Lung (tissue), 12 donors: ENCODE results near the gene LRRC1. TPM values are rescaled to one million over a fixed set of nuclear protein-coding genes. Genes with fewer than 3 reads are reported as not detected.

ENCODE experiments used
- ATAC-seq: fragments of 200-7000 bp; cut with Tn5 transposase; one replicate; pipeline ENCODE4 v1.9.1; 2020; ENCODE audit warnings: moderate number of reproducible peaks; ENCODE audit not compliant: insufficient read depth, low FRiP score
- DNase-seq, 3 donors: peaks; one replicate each; pipeline ENCODE4 v3.0.0-alpha.2; 2013 to 2017
- H3K27ac ChIP-seq, 2 donors: one replicate each; pipeline ENCODE4 v1.5.1; 2013; ENCODE audit warnings: mild to moderate bottlenecking in 2 of 2, moderate library complexity in 2 of 2, control low read depth in 1 of 2, inconsistent platforms in 1 of 2, low read depth in 1 of 2, low read length in 1 of 2
- H3K27me3 ChIP-seq, 3 donors: one replicate each; pipeline ENCODE4 v1.5.1; 2013; ENCODE audit warnings: low read length in 2 of 3; ENCODE audit not compliant: control insufficient read depth in 3 of 3, insufficient read depth in 3 of 3
- H3K36me3 ChIP-seq, 4 donors: one replicate each; pipeline ENCODE4 v1.5.1; 2013; ENCODE audit warnings: low read length in 4 of 4, mild to moderate bottlenecking in 1 of 4, moderate library complexity in 1 of 4; ENCODE audit not compliant: control insufficient read depth in 4 of 4, insufficient read depth in 4 of 4
- H3K4me1 ChIP-seq, 5 donors: one replicate each; pipeline ENCODE4 v1.5.1; 2013; ENCODE audit warnings: low read length in 5 of 5, mild to moderate bottlenecking in 2 of 5, moderate library complexity in 1 of 5; ENCODE audit not compliant: control insufficient read depth in 5 of 5, insufficient read depth in 5 of 5
- H3K4me3 ChIP-seq: one replicate; pipeline ENCODE4 v1.5.1; 2013; ENCODE audit warnings: mild to moderate bottlenecking, control low read depth, moderate library complexity
- H3K9ac ChIP-seq, 2 donors: one replicate each; pipeline ENCODE4 v1.5.1; 2013; ENCODE audit warnings: low read length in 2 of 2, control low read depth in 1 of 2; ENCODE audit not compliant: insufficient read depth in 1 of 2
- H3K9me3 ChIP-seq, 4 donors: one replicate each; pipeline ENCODE4 v1.5.1; 2013; ENCODE audit warnings: low read length in 3 of 4, mild to moderate bottlenecking in 1 of 4, moderate library complexity in 1 of 4; ENCODE audit not compliant: control insufficient read depth in 4 of 4, insufficient read depth in 3 of 4
- WGBS, 2 donors: extraction: QIAGEN DNeasy Blood & Tissue Kit; methylation state at CpG; one replicate each; pipeline ENCODE4 v1.1.7; 2013; 5-methylcytosine and 5-hydroxymethylcytosine counted together
- polyA plus RNA-seq, 2 donors: library from polyadenylated mRNA; stranded (reverse); fragments of 200-250 nt; gene quantifications; one replicate each; pipeline ENCODE4 v1.2.1, GENCODE V29; 2013
- total RNA-seq, 2 donors: library from RNA; depleted of rRNA in 1 of 2; stranded (reverse); fragments of >200 nt in 1 of 2; gene quantifications; one replicate each; pipeline ENCODE4 v1.2.1, GENCODE V29; 2014 to 2021
- TF ChIP-seq, protein P1 (sequence below): IDR thresholded peaks from 2 replicates; pipeline ENCODE4 v1.5.1; 2012; ENCODE audit warnings: mild to moderate bottlenecking; ENCODE audit errors: control extremely low read depth, extremely low read depth
- donor health status: control.
- donor health status: control.
- donor health status: Bipolar disorder and iron deficiency.
- donor health status: healthy.
- donor health status: DM: yes; HTN: yes; CAD: no.

LRRC1 gene
- total and polyA plus RNA-seq, 4 donors, result 4.8 to 19.9 (median 9.9) TPM

DNA sequence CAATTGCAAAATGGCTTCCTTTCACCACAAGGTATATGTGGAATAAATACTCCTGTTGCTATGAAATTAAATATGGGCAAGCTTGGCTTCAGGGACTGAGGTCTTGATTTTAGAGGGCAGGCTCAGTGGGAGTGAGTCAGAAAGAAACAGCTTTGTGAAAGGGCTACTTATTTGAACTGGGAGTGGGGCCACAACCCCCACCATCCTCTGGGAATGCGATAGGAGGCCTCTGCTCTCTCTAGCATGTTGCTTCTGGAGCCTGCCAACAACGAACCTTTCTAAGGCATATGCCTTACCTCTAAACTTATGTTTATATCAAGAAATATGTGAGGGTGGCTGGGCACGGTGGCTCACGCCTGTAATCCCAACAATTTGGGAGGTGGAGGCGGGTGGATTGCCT, 149.7 kb downstream of the LRRC1 start:
- H3K9ac ChIP-seq, result no peak overlapping the region
- no peaks in the 10 kb centered on the region for H3K36me3 ChIP-seq
- TF ChIP-seq, protein P1, sequence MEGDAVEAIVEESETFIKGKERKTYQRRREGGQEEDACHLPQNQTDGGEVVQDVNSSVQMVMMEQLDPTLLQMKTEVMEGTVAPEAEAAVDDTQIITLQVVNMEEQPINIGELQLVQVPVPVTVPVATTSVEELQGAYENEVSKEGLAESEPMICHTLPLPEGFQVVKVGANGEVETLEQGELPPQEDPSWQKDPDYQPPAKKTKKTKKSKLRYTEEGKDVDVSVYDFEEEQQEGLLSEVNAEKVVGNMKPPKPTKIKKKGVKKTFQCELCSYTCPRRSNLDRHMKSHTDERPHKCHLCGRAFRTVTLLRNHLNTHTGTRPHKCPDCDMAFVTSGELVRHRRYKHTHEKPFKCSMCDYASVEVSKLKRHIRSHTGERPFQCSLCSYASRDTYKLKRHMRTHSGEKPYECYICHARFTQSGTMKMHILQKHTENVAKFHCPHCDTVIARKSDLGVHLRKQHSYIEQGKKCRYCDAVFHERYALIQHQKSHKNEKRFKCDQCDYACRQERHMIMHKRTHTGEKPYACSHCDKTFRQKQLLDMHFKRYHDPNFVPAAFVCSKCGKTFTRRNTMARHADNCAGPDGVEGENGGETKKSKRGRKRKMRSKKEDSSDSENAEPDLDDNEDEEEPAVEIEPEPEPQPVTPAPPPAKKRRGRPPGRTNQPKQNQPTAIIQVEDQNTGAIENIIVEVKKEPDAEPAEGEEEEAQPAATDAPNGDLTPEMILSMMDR, result no peak
- no peak overlapping the region for H3K27ac ChIP-seq
- ATAC-seq (no peak), DNase-seq (no peak)
- WGBS, 2 donors, result 89 to 92% methylated on average over 5 of the region's 5 CpGs
- peaks cover 0 to 2% (median 0%) of the 10 kb centered on the region in 4 donors for H3K9me3 ChIP-seq
- H3K4me3 ChIP-seq, result no peak overlapping the region
- no peaks in the 10 kb centered on the region for H3K27me3 ChIP-seq
- peaks cover 0 to 11% (median 3%) of the 10 kb centered on the region in 5 donors for H3K4me1 ChIP-seq

DNA sequence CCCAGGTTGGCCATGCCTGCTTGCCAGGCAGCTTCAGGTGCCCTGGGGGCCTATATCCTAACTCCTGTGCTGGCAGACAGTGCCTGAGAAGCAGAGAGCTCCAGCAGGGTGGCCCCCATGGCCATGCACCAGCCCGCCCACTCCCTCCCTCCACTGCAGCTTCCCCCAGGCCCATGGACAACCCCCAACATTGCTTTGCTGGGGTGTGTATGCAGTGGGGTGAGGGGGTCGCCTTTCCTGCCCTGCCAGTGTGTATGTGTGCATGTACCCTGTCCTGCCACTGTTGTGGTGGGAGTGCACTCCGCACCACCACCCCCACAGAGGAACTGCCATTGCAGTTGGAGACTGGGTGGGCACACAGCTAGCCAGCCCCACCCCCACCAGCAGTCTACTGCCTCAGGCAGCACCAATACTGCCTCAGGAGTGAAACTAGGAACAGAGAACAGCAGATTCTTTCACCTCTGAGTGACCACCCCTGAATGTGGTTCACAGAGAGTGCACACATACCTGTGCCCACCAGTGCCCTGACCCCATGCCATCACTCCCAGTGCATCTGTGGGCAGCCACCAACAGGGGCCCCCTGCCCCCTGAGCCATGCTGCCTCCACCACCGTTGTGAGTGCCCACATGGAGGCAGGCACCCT, 151.1 kb downstream of the LRRC1 start:
- no peak overlapping the region for H3K27ac ChIP-seq
- no peaks in the 10 kb centered on the region for H3K27me3 ChIP-seq
- H3K4me1 ChIP-seq, result peaks cover 0 to 11% (median 3%) of the 10 kb centered on the region in 5 donors
- DNase-seq, result no peak
- WGBS, 2 donors, result 84 to 86% methylated on average over 4 of the region's 4 CpGs
- H3K9ac ChIP-seq, result no peak overlapping the region
- no peak overlapping the region for H3K4me3 ChIP-seq
- ATAC-seq, result no peak
- H3K9me3 ChIP-seq, result peaks cover 0 to 2% (median 0%) of the 10 kb centered on the region in 4 donors
- TF ChIP-seq, protein P1, result no peak
- H3K36me3 ChIP-seq, result no peaks in the 10 kb centered on the region

- Histone ChIP-seq H3K27ac (no peak overlapping the region), H3K36me3 (no peaks in the 10 kb centered on the region), H3K9ac (no peak overlapping the region), H3K9me3 (peaks cover 0 to 2% (median 0%) of the 10 kb centered on the region in 4 donors), H3K4me1 (peaks cover 0 to 11% (median 3%) of the 10 kb centered on the region in 5 donors), H3K27me3 (no peaks in the 10 kb centered on the region), H3K4me3 (no peak overlapping the region)
- TF ChIP-seq, protein P1, result no peak
- 92 to 97% methylated on average over 1 of the region's 1 CpG for WGBS, 2 donors
- ATAC-seq (no peak), DNase-seq (no peak)
These were observed 153.0 kb downstream of the LRRC1 start for GRCh38 chr6:53947780-53948179.

DNA sequence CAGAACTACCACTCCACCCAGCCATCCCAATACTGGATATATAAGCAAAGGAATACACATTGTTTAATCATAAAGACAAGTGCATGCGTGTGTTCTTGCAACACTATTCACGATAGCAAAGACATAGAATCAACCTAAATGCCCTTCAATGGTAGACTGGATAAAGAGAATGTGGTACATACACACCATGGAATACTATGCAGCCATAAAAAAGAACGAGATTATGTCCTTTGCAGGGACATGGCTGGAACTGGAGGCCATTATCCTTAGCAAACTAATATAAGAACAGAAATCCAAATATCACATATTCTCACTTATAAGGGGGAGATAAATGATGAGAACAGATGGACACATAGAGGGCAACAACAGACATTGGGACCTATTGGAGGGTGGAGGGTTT, 156.6 kb downstream of the LRRC1 start:
- Histone ChIP-seq H3K4me1 (no peaks in the 10 kb centered on the region), H3K27me3 (no peaks in the 10 kb centered on the region), H3K9ac (no peak overlapping the region), H3K9me3 (no peaks in the 10 kb centered on the region), H3K27ac (no peak overlapping the region), H3K36me3 (no peaks in the 10 kb centered on the region), H3K4me3 (no peak overlapping the region)
- no peak for DNase-seq
- WGBS, 2 donors, result 87 to 98% methylated on average over 3 of the region's 3 CpGs
- TF ChIP-seq, protein P1, result no peak
- no peak for ATAC-seq
